Mesothelial cell of epicardium (in vitro differentiated cells): ENCODE measurements around the gene CMSS1. TPM values are rescaled to one million over a fixed set of nuclear protein-coding genes. Genes with fewer than 3 reads are reported as not detected.
A peak's percentile ranks its signal among the peaks of the same experiment; 100 is the strongest.

Experiments used
- DNase-seq, 2 experiments: peaks; one replicate each; pipeline ENCODE4 v3.0.0; 2021; ENCODE audit warnings: low spot score in 2 of 2; ENCODE audit not compliant: unreplicated experiment in 2 of 2
- H3K27ac Mint-ChIP-seq: 2 replicates; pipeline ENCODE4 v1.8.0; 2021; ENCODE audit warnings: mixed read lengths
- H3K27me3 Mint-ChIP-seq: 2 replicates; pipeline ENCODE4 v1.8.0; 2021; ENCODE audit warnings: low read depth, mixed read lengths
- H3K36me3 Mint-ChIP-seq: 2 replicates; pipeline ENCODE4 v1.8.0; 2021; ENCODE audit warnings: mixed read lengths
- H3K4me1 Mint-ChIP-seq: 2 replicates; pipeline ENCODE4 v1.8.0; 2021; ENCODE audit warnings: mixed read lengths
- H3K4me3 Mint-ChIP-seq: 2 replicates; pipeline ENCODE4 v1.8.0; 2021; ENCODE audit warnings: mild to moderate bottlenecking, moderate library complexity, mixed read lengths
- H3K9me3 Mint-ChIP-seq: 2 replicates; pipeline ENCODE4 v1.8.0; 2021; ENCODE audit warnings: mixed read lengths
- CTCF ChIP-seq: fragments of 200-600 bp; sonication (generic); IDR thresholded peaks from one replicate; pipeline ENCODE4 v1.5.0; 2021; ENCODE audit warnings: antibody characterized with exemption; ENCODE audit not compliant: unreplicated experiment
- total RNA-seq: library from RNA; stranded (reverse); gene quantifications from 3 replicates; pipeline ENCODE4 v1.2.1, GENCODE V29; 2021

CMSS1 gene
- total RNA-seq, 1 donor from 2014 or later: 30.0 TPM

GRCh38 chr3:99872923-99873254 lies 55.2 kb downstream of the CMSS1 start:
- H3K4me3 Mint-ChIP-seq: peak overlapping the region; percentile 6
- TF ChIP-seq CTCF: no peak
- peaks cover 58% of the 10 kb centered on the region for H3K4me1 Mint-ChIP-seq
- H3K27me3 Mint-ChIP-seq: no peaks in the 10 kb centered on the region
- DNase-seq: no peak
- no peaks in the 10 kb centered on the region for H3K36me3 Mint-ChIP-seq
- H3K27ac Mint-ChIP-seq: peak overlapping the region; percentile 41
- no peaks in the 10 kb centered on the region for H3K9me3 Mint-ChIP-seq

- Mint-ChIP-seq H3K36me3 (no peaks in the 10 kb centered on the region), H3K27ac (peak overlapping the region; percentile 57), H3K4me1 (peaks cover 60% of the 10 kb centered on the region), H3K4me3 (peak overlapping the region; percentile 30), H3K27me3 (no peaks in the 10 kb centered on the region), H3K9me3 (no peaks in the 10 kb centered on the region)
- TF ChIP-seq CTCF: no peak
- DNase-seq: no peak
Measured at GRCh38 chr3:99873269-99874102, 55.8 kb downstream of the CMSS1 start.

GRCh38 chr3:99874237-99875002 lies 56.8 kb downstream of the CMSS1 start:
- H3K36me3 Mint-ChIP-seq: no peaks in the 10 kb centered on the region
- DNase-seq: no peak
- H3K4me1 Mint-ChIP-seq: peaks cover 56% of the 10 kb centered on the region
- peak overlapping the region; percentile 73 for H3K4me3 Mint-ChIP-seq
- H3K9me3 Mint-ChIP-seq: no peaks in the 10 kb centered on the region
- no peak for TF ChIP-seq CTCF
- H3K27me3 Mint-ChIP-seq: no peaks in the 10 kb centered on the region
- H3K27ac Mint-ChIP-seq: peak overlapping the region; percentile 54

- peaks cover 48% of the 10 kb centered on the region for H3K4me1 Mint-ChIP-seq
- H3K27me3 Mint-ChIP-seq: no peaks in the 10 kb centered on the region
- H3K4me3 Mint-ChIP-seq: peak overlapping the region; percentile 73
- peak overlapping the region; percentile 82 for H3K27ac Mint-ChIP-seq
- DNase-seq: no peak
- H3K9me3 Mint-ChIP-seq: no peaks in the 10 kb centered on the region
- no peak for TF ChIP-seq CTCF
- H3K36me3 Mint-ChIP-seq: no peaks in the 10 kb centered on the region
Measured at GRCh38 chr3:99875581-99875928, 57.9 kb downstream of the CMSS1 start.

- Mint-ChIP-seq H3K9me3 (no peaks in the 10 kb centered on the region), H3K27ac (peak overlapping the region; percentile 93), H3K36me3 (no peaks in the 10 kb centered on the region), H3K27me3 (no peaks in the 10 kb centered on the region), H3K4me1 (peaks cover 47% of the 10 kb centered on the region), H3K4me3 (peak overlapping the region; percentile 73)
- DNase-seq: peak; percentile 70 to 88
- TF ChIP-seq CTCF: no peak
Measured at GRCh38 chr3:99875929-99876841, 58.5 kb downstream of the CMSS1 start.
